ENCODE results near the gene ELMOD1.

GRCh38 chr11:107682171-107682570, 91.2 kb downstream of the ELMOD1 start:
- TF ChIP-seq OSR2 (tag by site-specific recombination; IDR thresholded peaks at IDR 0.05) (no peak), MEIS1 (CRISPR knock-in tag; IDR thresholded peaks at IDR 0.05; ENCODE audit: borderline replicate concordance) (no peak), ZSCAN30 (tag by site-specific recombination; IDR thresholded peaks at IDR 0.05) (no peak), HOXD13 (CRISPR knock-in tag; IDR thresholded peaks at IDR 0.05; ENCODE audit: borderline replicate concordance) (no peak), CTCF (tag by site-specific recombination; IDR thresholded peaks at IDR 0.05) (no peak)
